Femur (tissue), 1 donor: ENCODE data around the gene ZNF462.
"Not testable (repeated sequence)": the region's sequence is repeated elsewhere in the genome, so short reads cannot be mapped to it uniquely, and the experiment has no call there.

Source experiments
- DNase-seq: peaks from one replicate; pipeline ENCODE4 v3.0.0-alpha.2; 2017

Gene ZNF462

DNA sequence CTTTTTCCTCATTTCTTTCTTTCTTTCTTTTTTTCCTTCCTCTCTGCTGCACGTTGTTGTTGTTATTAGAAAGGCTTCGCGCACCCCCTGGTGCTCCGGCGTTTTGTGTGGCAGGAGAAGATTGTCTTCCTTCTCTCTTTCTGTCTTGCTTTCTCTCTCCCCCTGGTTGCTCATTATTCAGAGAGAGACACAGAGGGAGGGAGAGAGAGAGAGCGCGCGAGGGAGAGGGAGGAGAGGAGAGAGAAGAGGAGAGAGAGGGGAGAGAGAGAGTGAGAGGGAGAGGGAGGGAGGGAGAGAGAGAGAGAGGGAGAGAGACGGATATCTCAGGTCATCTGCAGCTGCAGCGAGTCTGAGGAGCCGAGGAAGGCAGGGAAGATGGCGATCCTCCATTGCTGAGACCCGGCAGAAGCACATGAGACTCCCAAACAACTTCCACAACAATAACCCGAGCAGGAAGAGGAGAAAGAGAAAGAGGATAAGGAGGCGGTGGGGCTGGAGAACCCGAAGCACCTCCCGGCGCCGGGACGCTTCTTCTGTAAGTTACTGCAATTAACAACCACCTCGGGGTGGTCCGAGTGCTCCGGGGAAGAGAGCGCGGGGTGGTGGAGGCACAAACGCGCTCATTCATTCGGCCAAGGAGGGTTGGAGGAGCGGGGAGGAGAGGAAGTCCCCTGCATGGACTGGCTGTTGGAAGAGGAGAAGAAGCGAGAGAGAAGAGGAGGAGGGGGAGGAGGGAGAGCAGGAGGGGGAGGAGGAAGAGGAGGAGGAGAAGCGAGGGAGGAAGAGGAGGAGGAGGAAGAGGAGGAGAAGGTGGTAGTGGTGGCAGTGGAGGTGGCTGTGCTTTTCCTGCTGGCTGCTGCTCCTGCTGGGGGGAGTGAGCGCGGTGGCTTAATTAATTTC is at the start of gene ZNF462:
ZNF462 (plus strand) TSS at position 346 of the 900 bp plus-strand sequence. CDS start 60,218 bp downstream, outside the sequence.
- DNase-seq: peak; percentile 82

- no peak for DNase-seq
Measured at GRCh38 chr9:106816524-106816923, 46.4 kb upstream of the ZNF462 start.

- DNase-seq: no peak
Measured at GRCh38 chr9:106818034-106818433, 44.9 kb upstream of the ZNF462 start.

GRCh38 chr9:106820866-106821265 is 42.1 kb upstream of the ZNF462 start:
- DNase-seq: no peak

DNA sequence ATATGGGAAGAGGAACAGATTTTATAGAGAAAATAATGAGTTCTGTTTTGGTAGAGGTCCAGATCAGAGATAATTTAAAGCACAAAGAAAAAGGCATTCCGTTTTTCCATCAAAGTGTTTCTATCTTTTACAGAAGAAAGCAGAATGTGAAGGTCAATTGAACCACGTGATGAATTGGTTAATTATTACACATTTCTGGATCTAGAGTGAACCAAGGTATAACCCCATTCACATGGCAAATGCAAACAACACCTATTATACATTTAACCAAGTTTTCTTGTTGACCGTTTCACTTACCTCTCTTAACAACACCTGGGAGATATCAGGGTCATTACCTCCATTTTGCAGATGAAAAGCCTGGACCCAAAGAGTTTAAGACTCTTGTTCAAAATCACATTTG is 34.9 kb upstream of the ZNF462 start:
- DNase-seq: no peak

DNA sequence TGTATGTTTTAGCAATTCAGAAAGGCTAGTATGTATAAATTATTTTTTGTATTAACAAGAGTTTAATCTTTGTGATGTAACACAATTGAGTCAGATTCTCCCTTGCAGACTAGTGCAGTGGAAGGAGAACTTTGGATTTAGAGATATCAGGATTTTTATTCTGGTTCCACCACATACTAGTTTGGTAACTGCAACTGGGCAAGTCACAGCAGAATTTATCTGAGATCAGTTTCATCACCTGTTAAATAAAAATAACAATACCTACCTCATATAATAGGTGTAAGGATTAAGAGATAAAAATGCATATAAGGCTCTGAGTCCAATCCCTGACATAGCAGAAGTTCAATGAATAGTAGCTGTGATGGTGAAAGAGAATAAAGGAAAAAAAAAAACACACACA is 34.0 kb upstream of the ZNF462 start:
- DNase-seq: no peak

DNA sequence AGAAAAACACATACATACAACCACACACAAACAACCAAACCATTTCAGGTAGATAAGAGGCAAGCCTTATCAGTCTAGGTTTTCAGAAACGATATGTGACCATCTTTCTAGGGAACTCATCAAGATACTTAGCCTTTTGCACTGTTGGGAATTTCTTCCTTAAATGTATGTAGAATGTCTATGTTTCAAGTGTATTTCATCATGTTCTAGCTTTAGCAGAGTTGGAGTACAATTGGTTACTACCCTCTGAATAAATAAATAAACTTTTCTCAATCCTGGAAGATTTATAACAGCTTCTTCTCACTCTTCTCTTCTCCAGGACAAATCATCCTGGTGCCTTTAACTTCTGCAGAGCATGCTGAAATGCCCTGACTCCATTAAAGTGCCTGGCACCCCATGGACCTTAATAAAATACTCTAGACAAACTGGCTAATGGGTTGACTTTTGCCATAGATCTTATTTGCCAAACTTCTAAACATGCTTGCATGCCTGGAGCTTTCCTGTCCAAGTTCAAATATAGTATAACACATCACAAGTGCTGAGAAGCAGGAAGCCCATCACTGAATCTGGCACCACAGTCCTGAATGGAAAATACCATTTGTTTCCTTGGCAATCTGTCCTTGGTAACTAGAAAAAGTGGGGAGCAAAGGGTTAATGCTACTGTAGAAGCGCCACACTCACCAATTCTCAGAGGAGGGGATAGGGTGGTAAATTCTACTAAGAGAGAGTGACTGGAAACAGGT is 33.1 kb upstream of the ZNF462 start:
- DNase-seq: peak; percentile 24

DNA sequence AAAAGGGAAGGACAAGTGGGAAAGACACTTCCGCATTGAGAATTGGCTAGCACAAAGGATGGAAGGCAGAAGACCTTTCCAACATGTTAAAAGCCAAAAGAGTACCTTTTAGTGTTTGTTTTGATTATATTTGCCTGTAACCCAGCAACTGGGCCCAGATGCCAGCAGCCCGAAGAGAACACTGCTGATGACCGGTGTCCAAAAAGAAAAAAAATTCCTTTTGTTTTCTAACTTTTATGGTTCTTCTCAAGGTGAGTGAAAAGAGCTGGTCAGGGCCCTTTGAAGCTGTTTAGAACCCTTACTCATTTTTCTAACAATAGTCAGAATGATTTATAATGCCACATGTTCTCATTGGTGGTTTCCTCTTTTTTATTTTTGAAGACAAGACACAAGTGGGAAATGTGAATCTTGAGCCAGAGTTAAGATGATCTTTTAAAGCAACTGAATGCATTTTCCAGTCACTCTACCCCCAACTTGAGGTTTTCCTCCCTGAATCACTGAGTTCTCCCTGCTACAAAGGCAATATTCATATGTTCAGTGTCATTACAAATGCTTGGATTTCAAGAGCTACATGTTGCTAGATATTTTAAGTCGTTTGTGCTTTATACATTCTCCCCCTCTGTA is 32.3 kb upstream of the ZNF462 start:
- DNase-seq: peak; percentile 56

- no peak for DNase-seq
Measured at GRCh38 chr9:106834888-106835287, 28.1 kb upstream of the ZNF462 start.

GRCh38 chr9:106835840-106836239 is 27.1 kb upstream of the ZNF462 start:
- no peak for DNase-seq

- no peak for DNase-seq
Measured at GRCh38 chr9:106843371-106843770, 19.6 kb upstream of the ZNF462 start.

GRCh38 chr9:106846307-106846706 is 16.7 kb upstream of the ZNF462 start:
- no peak for DNase-seq

- DNase-seq: no peak
Measured at GRCh38 chr9:106846857-106847256, 16.1 kb upstream of the ZNF462 start.

DNA sequence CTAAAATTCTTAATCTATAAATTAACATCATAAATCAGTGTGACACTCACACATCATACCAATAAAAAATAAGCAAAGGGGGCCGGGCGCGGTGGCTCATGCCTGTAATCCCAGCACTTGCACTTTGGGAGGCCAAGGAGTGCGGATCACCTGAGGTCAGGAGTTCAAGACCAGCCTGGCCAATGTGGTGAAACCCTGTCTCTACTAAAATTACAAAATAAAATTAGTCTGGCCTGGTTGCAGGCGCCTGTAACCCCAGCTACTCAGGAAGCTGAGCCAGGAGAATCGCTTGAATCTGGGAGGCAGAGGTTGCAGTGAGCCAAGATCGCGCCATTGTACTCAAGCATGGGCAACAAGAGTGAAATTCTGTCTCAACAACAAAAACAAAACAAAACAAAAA is 11.3 kb upstream of the ZNF462 start:
- DNase-seq: not testable (repeated sequence)

DNA sequence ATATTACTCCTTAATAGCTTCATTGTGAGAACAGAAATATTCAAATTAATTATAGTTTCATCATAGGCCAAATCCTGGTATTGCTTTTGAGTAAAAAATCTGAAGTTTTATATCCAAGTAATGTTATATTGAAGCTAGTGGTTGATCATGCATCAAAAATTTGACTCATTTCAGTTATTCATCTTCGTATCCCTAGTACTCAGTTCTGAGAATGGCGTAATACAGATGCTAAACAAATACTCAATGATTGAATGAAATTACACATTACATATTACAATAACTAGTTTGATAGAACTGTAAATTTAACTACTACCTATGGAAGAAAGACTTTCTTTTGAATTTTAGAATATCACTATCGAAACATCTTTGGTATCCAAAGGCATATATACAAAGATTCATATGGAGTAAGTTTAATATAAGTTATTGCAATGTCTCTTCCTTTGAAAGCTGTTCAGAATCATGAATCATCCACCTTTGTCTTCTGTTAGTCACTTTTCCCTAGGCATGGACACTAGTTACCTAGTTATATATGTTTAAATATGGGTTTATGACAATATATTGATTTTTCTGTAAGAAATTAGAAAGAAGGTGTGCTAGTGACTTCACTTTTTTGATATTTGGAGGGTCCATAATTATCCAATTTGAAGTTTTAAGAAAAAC is 5.0 kb upstream of the ZNF462 start:
- no peak for DNase-seq

DNA sequence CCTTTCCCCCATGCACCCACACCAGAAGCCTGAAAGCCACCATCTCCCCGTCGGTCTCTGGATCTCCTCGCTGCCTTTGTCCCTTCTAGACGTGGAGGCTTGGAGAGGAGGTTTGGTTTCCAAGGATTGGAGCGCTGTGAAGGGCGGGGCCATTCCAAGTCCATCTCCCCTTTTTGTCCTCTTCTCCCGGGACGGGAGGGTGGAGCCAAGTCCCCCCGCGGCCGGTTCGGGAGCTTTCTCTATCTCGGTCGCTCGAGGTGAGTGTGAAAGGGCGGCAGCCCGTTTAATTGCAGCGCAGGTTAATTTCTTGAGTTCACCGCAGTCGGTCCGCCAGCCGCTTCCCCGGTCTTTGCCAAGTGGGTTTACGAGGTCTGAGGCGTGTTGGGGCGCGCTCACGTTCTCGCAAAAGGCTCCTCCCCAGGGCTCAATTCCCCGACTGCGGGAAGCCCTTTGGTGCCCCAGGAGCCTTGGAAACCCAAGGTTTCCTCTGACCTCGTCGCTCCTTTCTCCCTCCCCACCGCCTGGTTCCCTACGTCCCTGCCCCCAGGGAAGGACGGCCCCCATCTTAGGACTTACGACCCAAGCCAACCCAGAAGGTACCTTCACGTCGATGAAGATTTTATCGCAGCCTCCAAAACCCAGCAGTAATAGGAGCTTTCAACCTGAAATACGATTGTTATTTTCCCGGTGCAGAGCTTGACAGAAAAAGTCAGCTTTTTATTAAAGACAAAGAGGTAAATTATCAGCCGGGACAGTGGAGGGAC is 2.8 kb upstream of the ZNF462 start:
- peak; percentile 65 for DNase-seq

DNA sequence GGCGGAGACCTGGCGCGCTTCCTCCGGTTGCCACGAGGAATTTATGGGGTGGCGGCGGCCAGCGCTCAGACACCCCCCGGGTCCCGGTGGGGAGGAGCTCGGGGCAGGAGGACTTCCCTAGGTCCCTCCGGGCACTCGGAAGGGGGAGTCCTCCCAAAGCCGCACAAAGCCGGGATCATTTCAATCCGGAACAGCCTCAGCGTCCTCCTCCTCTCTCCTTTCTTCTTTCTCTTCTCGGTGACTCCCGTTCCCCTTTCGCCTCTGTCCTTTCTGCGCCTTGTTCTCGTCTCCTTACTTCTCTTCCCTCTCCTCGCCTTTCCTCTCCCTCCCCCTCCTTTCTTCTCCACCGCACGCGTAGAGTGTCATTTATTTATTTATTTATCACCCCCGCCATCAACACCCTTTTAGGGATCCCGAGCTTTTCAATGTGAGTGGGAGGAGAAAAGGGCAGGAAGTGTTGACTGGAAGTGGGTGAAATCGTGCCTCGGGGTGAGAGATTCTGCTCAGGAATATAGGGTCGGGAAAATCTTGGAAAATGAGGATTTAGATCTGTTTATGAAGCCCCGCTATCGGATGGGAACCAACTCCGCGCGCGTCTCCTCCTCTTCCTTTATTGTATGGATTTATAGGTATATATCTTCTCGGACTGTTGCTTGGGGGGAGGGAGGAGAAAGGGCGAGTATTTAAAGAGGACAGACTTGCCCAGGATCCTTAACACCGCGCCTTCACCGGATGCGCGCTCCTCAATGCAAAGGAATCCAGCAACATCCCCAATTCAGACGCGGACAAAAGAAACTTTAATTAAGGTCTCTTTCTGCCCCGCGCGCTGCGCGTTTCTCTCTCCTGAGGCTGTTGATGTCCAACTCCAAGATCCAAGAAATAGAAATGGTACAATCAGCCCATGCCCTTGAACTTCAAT is 2.0 kb upstream of the ZNF462 start:
- DNase-seq: peak; percentile 62

- no peak for DNase-seq
Measured at GRCh38 chr9:106861640-106862109, 1.3 kb upstream of the ZNF462 start.

- peak; percentile 70 for DNase-seq
Measured at GRCh38 chr9:106862110-106862820, 701 bp upstream of the ZNF462 start.
